SH-SY5Y (cell line): ENCODE measurements around the gene SPATA20.

Experiments used
- GATA2 ChIP-seq: IDR thresholded peaks from 2 replicates; pipeline ENCODE4 v1.6.1; 2011; ENCODE audit warnings: mild to moderate bottlenecking, low read depth, low read length
- GATA3 ChIP-seq: IDR thresholded peaks from 2 replicates; pipeline ENCODE4 v1.6.1; 2011; ENCODE audit warnings: low read depth, mild to moderate bottlenecking, low read length, moderate library complexity

GRCh38 chr17:50578173-50578572 lies 31.2 kb downstream of the SPATA20 start:
- TF ChIP-seq GATA3, result no peak
- TF ChIP-seq GATA2, result no peak
